ENCODE measurements around the gene ZNF581. TPM values are rescaled to one million over a fixed set of nuclear protein-coding genes. Genes with fewer than 3 reads are reported as not detected.

Gene ZNF581
- polyA plus RNA-seq, 1 of the 3 experiments (the other 2 are of a cell fraction) = 24.7 TPM

- Histone ChIP-seq H3K27me3 (ENCODE audit: insufficient read depth) (no peaks in the 10 kb centered on the region), H3K36me3 (replicated peaks in 1 of 2; ENCODE audit: control insufficient read depth in 1 of 2, insufficient read depth in 2 of 2, low read length in 1 of 2) (peaks cover 32 to 56% of the 10 kb centered on the region in 2 experiments), H3K9me3 (no peaks in the 10 kb centered on the region), H2AFZ (ENCODE audit: low read depth) (no peak overlapping the region), H3K79me2 (ENCODE audit: insufficient read depth) (peaks cover 95% of the 10 kb centered on the region), H3K4me3 (ENCODE audit: low read depth in 2 of 2, low read length in 1 of 2) (no peak overlapping the region), H3K9me2 (no peaks in the 10 kb centered on the region), H4K20me1 (ENCODE audit: insufficient read depth) (peaks cover 86% of the 10 kb centered on the region), H3F3A (replicated peaks; ENCODE audit: insufficient read depth) (no peaks in the 10 kb centered on the region), H3K27ac (ENCODE audit: low read depth in 2 of 2, low read length in 1 of 2) (no peak overlapping the region), H3K4me2 (no peak overlapping the region), H3K4me1 (ENCODE audit: control insufficient read depth in 1 of 2, insufficient read depth in 2 of 2, low read depth in 1 of 2, low read length in 1 of 2) (peaks cover 14 to 25% of the 10 kb centered on the region in 2 experiments; a peak in 3 of 4 replicates), H3K9ac (no peak overlapping the region)
- no peak for TF ChIP-seq CHD2 (IDR thresholded peaks at IDR 0.05; ENCODE audit: low read length, partially characterized antibody)
- TF ChIP-seq JUND (IDR thresholded peaks at IDR 0.05) = no peak
- no peak for TF ChIP-seq USF2 (IDR thresholded peaks at IDR 0.05; ENCODE audit: borderline replicate concordance, low read depth, low read length)
- no peak for TF ChIP-seq RAD21 (IDR thresholded peaks at IDR 0.05; ENCODE audit: low read length)
- ChIA-PET POLR2A (no interaction called here), CTCF (interaction anchor here (0.8 kb wide), 1 partner anchor 11 kb away, joined by 3 read pairs; no protein-coding TSS in a partner anchor)
- DNase-seq = no peak
- 87% methylated on average over 14 of the region's 16 CpGs for WGBS (ENCODE audit: low lambda C conversion rate)
Observed at GRCh38 chr19:55660991-55661390, 17.5 kb downstream of the ZNF581 start.

- 88% methylated on average over 7 of the region's 7 CpGs for WGBS (ENCODE audit: low lambda C conversion rate)
- TF ChIP-seq NRF1 (IDR thresholded peaks at IDR 0.05; ENCODE audit: low read depth, low read length) (no peak), RAD21 (IDR thresholded peaks at IDR 0.05; ENCODE audit: low read length) (no peak), ELF1 (IDR thresholded peaks at IDR 0.05) (no peak), SMC3 (IDR thresholded peaks at IDR 0.05; ENCODE audit: low read depth, low read length) (no peak), TAF1 (IDR thresholded peaks at IDR 0.05; ENCODE audit: borderline replicate concordance, low read depth, low read length) (no peak), MEF2A (IDR thresholded peaks at IDR 0.05; ENCODE audit: borderline replicate concordance, low read depth) (no peak), FOXJ3 (CRISPR knock-in tag; IDR thresholded peaks at IDR 0.05) (no peak), CTCF (IDR thresholded peaks at IDR 0.05) (no peak), RXRA (IDR thresholded peaks at IDR 0.05; ENCODE audit: borderline replicate concordance, low read depth) (no peak), TEAD4 (IDR thresholded peaks at IDR 0.05; ENCODE audit: borderline replicate concordance, insufficient read depth) (no peak), USF1 (IDR thresholded peaks at IDR 0.05; ENCODE audit: borderline replicate concordance, low read depth) (no peak), GABPA (IDR thresholded peaks at IDR 0.05; ENCODE audit: low read depth) (no peak), POLR2AphosphoS5 (IDR thresholded peaks at IDR 0.05; ENCODE audit: low read depth, low read length) (no peak), EP300 (IDR thresholded peaks at IDR 0.05; ENCODE audit: borderline replicate concordance in 1 of 2, low read depth in 1 of 2, low read length in 1 of 2) (no peak), MAX (IDR thresholded peaks at IDR 0.05; ENCODE audit: low read depth) (no peak), USF2 (IDR thresholded peaks at IDR 0.05; ENCODE audit: borderline replicate concordance, low read depth, low read length) (no peak), NFIC (IDR thresholded peaks at IDR 0.05; ENCODE audit: borderline replicate concordance) (no peak), MXI1 (IDR thresholded peaks at IDR 0.05; ENCODE audit: low read depth, low read length) (no peak)
- H3K79me2 ChIP-seq (ENCODE audit: insufficient read depth) = peaks cover 95% of the 10 kb centered on the region
- no peak for DNase-seq
- H3K9me2 ChIP-seq = no peaks in the 10 kb centered on the region
- no peak overlapping the region for H3K4me3 ChIP-seq (ENCODE audit: low read depth in 2 of 2, low read length in 1 of 2)
- H3K9me3 ChIP-seq = no peaks in the 10 kb centered on the region
- H3F3A ChIP-seq (replicated peaks; ENCODE audit: insufficient read depth) = no peaks in the 10 kb centered on the region
- ChIA-PET CTCF (interaction anchor here (1.8 kb wide), 1 partner anchor 10 kb away, joined by 7 read pairs; no protein-coding TSS in a partner anchor), POLR2A (no interaction called here)
- H4K20me1 ChIP-seq (ENCODE audit: insufficient read depth) = peaks cover 86% of the 10 kb centered on the region
- H3K27me3 ChIP-seq (ENCODE audit: insufficient read depth) = no peaks in the 10 kb centered on the region
- peaks cover 29 to 63% of the 10 kb centered on the region in 2 experiments for H3K36me3 ChIP-seq (replicated peaks in 1 of 2; ENCODE audit: control insufficient read depth in 1 of 2, insufficient read depth in 2 of 2, low read length in 1 of 2)
- H3K27ac ChIP-seq (ENCODE audit: low read depth in 2 of 2, low read length in 1 of 2) = no peak overlapping the region
- H3K9ac ChIP-seq = no peak overlapping the region
- peaks cover 10 to 21% of the 10 kb centered on the region in 2 experiments; a peak in 3 of 4 replicates for H3K4me1 ChIP-seq (ENCODE audit: control insufficient read depth in 1 of 2, insufficient read depth in 2 of 2, low read depth in 1 of 2, low read length in 1 of 2)
- H2AFZ ChIP-seq (ENCODE audit: low read depth) = no peak overlapping the region
- H3K4me2 ChIP-seq = no peak overlapping the region
Observed at GRCh38 chr19:55661826-55662225, 18.4 kb downstream of the ZNF581 start.

Data from SK-N-SH (cell line).